ENCODE results near the gene NAV2.

DNA sequence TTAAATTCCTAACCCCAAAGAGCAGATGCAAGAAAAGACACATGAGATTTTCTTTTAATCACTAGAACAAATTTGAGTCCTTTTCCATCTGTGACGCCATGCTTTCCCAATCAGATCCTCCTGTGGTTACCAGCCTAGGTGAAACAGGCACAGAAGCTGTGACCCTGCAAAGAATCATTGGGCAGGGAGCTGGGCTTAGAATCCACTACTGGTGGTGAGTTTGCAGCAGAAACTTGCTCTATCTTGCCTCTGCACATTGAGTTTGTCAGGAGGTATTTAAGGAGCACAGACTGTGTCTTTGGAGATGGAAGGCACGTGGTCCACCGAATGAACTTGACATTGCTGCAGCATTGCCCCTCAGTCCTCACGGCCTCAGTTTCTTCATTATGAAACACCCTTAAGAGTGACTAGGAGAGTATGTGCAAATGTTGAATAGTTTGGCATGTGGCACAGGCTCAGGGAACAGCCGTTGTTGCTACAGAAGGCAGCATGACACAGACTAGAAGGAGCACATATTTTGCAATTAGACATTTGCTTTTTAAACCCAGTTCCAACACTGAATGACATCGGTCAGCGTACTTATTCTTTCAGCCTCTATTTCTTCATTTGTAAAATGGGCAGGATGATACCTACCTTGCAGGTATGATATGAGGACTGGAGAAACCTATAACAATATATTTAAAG is 320.1 kb downstream of the NAV2 start:
- no peak for TF ChIP-seq EZH2 (IDR thresholded peaks at IDR 0.05; ENCODE audit: borderline replicate concordance, low read depth, low read length, severe bottlenecking)
- TF ChIP-seq, protein P1, sequence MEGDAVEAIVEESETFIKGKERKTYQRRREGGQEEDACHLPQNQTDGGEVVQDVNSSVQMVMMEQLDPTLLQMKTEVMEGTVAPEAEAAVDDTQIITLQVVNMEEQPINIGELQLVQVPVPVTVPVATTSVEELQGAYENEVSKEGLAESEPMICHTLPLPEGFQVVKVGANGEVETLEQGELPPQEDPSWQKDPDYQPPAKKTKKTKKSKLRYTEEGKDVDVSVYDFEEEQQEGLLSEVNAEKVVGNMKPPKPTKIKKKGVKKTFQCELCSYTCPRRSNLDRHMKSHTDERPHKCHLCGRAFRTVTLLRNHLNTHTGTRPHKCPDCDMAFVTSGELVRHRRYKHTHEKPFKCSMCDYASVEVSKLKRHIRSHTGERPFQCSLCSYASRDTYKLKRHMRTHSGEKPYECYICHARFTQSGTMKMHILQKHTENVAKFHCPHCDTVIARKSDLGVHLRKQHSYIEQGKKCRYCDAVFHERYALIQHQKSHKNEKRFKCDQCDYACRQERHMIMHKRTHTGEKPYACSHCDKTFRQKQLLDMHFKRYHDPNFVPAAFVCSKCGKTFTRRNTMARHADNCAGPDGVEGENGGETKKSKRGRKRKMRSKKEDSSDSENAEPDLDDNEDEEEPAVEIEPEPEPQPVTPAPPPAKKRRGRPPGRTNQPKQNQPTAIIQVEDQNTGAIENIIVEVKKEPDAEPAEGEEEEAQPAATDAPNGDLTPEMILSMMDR (IDR thresholded peaks at IDR 0.05; ENCODE audit: borderline replicate concordance, extremely low read depth, low read length, poor library complexity, severe bottlenecking), result no peak

Data from DND-41 (cell line).